Activated CD4-positive, alpha-beta T cell treated with anti-CD3 and anti-CD28 coated beads, Interleukin-2, amount 10 ng/mL, durations not matched to agents 24 days and 14 days (primary cell): Measurements from ENCODE around the gene CTNNA3. TPM values are rescaled to one million over a fixed set of nuclear protein-coding genes. Genes with fewer than 3 reads are reported as not detected.

Experiments used
- DNase-seq: peaks from one replicate; pipeline ENCODE4 v3.0.0; 2022
- H3K27ac Mint-ChIP-seq: one replicate; pipeline ENCODE4 v1.8.0; 2022; ENCODE audit warnings: mild to moderate bottlenecking, mixed read lengths
- H3K27me3 Mint-ChIP-seq: one replicate; pipeline ENCODE4 v1.8.0; 2022; ENCODE audit warnings: mixed read lengths
- H3K36me3 Mint-ChIP-seq: one replicate; pipeline ENCODE4 v1.8.0; 2022; ENCODE audit warnings: low read depth, mild to moderate bottlenecking, mixed read lengths
- H3K4me1 Mint-ChIP-seq: one replicate; pipeline ENCODE4 v1.8.0; 2021; ENCODE audit warnings: mixed read lengths
- H3K4me3 Mint-ChIP-seq: one replicate; pipeline ENCODE4 v1.8.0; 2022; ENCODE audit warnings: mild to moderate bottlenecking, moderate library complexity, mixed read lengths
- H3K9me3 Mint-ChIP-seq: one replicate; pipeline ENCODE4 v1.8.0; 2021; ENCODE audit warnings: mixed read lengths
- intact Hi-C: fragments of 100-400 bp; cut with micrococcal nuclease; formaldehyde crosslinking; loops from one replicate; pipeline ENCODE4 v1.15.1; 2023
- total RNA-seq: library from RNA; stranded (reverse); gene quantifications from 2 replicates; pipeline ENCODE4 v1.2.3, GENCODE V29; 2022

CTNNA3 gene
- total RNA-seq, 1 donor from 2014 or later, result not detected

GRCh38 chr10:66980246-66980815 lies 715.7 kb downstream of the CTNNA3 start:
- no peak for DNase-seq
- H3K27ac Mint-ChIP-seq, result no peak overlapping the region
- no peaks in the 10 kb centered on the region for H3K27me3 Mint-ChIP-seq
- no peaks in the 10 kb centered on the region for H3K36me3 Mint-ChIP-seq
- H3K9me3 Mint-ChIP-seq, result no peaks in the 10 kb centered on the region
- H3K4me3 Mint-ChIP-seq, result no peak overlapping the region
- intact Hi-C loops, result no loop called here
- H3K4me1 Mint-ChIP-seq, result peaks cover 2% of the 10 kb centered on the region

GRCh38 chr10:66964946-66965345 lies 731.0 kb downstream of the CTNNA3 start:
- H3K36me3 Mint-ChIP-seq, result no peaks in the 10 kb centered on the region
- intact Hi-C loops, result no loop called here
- no peaks in the 10 kb centered on the region for H3K27me3 Mint-ChIP-seq
- DNase-seq, result no peak
- no peak overlapping the region for H3K27ac Mint-ChIP-seq
- no peak overlapping the region for H3K4me3 Mint-ChIP-seq
- H3K9me3 Mint-ChIP-seq, result no peaks in the 10 kb centered on the region
- H3K4me1 Mint-ChIP-seq, result no peaks in the 10 kb centered on the region

GRCh38 chr10:66958466-66958865 lies 737.5 kb downstream of the CTNNA3 start:
- Mint-ChIP-seq H3K9me3 (no peaks in the 10 kb centered on the region), H3K4me3 (no peak overlapping the region), H3K4me1 (no peaks in the 10 kb centered on the region), H3K27me3 (no peaks in the 10 kb centered on the region), H3K27ac (no peak overlapping the region), H3K36me3 (no peaks in the 10 kb centered on the region)
- intact Hi-C loops, result no loop called here
- no peak for DNase-seq

- Mint-ChIP-seq H3K27ac (no peak overlapping the region), H3K27me3 (no peaks in the 10 kb centered on the region), H3K9me3 (no peaks in the 10 kb centered on the region), H3K36me3 (no peaks in the 10 kb centered on the region), H3K4me3 (no peak overlapping the region), H3K4me1 (no peaks in the 10 kb centered on the region)
- intact Hi-C loops, result no loop called here
- no peak for DNase-seq
Measured at GRCh38 chr10:66951896-66952295, 744.1 kb downstream of the CTNNA3 start.

GRCh38 chr10:66943590-66943989 lies 752.4 kb downstream of the CTNNA3 start:
- DNase-seq, result no peak
- H3K36me3 Mint-ChIP-seq, result no peaks in the 10 kb centered on the region
- no peaks in the 10 kb centered on the region for H3K4me1 Mint-ChIP-seq
- H3K9me3 Mint-ChIP-seq, result no peaks in the 10 kb centered on the region
- intact Hi-C loops, result no loop called here
- H3K27ac Mint-ChIP-seq, result no peak overlapping the region
- no peaks in the 10 kb centered on the region for H3K27me3 Mint-ChIP-seq
- H3K4me3 Mint-ChIP-seq, result no peak overlapping the region

GRCh38 chr10:66942407-66942806 lies 753.6 kb downstream of the CTNNA3 start:
- no peaks in the 10 kb centered on the region for H3K9me3 Mint-ChIP-seq
- intact Hi-C loops, result no loop called here

GRCh38 chr10:66941491-66941890 lies 754.5 kb downstream of the CTNNA3 start:
- Mint-ChIP-seq H3K36me3 (no peaks in the 10 kb centered on the region), H3K9me3 (no peaks in the 10 kb centered on the region), H3K4me3 (no peak overlapping the region), H3K27me3 (no peaks in the 10 kb centered on the region), H3K4me1 (no peaks in the 10 kb centered on the region), H3K27ac (no peak overlapping the region)
- intact Hi-C loops, result no loop called here
- no peak for DNase-seq

More at GRCh38 chr10:66942407-66942806, 753.6 kb downstream of the CTNNA3 start:
- Mint-ChIP-seq H3K4me1 (no peaks in the 10 kb centered on the region), H3K4me3 (no peak overlapping the region), H3K27me3 (no peaks in the 10 kb centered on the region), H3K36me3 (no peaks in the 10 kb centered on the region), H3K27ac (no peak overlapping the region)
- no peak for DNase-seq

GRCh38 chr10:66940965-66941364 lies 755.0 kb downstream of the CTNNA3 start:
- no peaks in the 10 kb centered on the region for H3K36me3 Mint-ChIP-seq
- H3K27ac Mint-ChIP-seq, result no peak overlapping the region
- no peaks in the 10 kb centered on the region for H3K4me1 Mint-ChIP-seq
- no peaks in the 10 kb centered on the region for H3K27me3 Mint-ChIP-seq
- intact Hi-C loops, result no loop called here
- H3K9me3 Mint-ChIP-seq, result no peaks in the 10 kb centered on the region
- no peak for DNase-seq
- no peak overlapping the region for H3K4me3 Mint-ChIP-seq

GRCh38 chr10:66934711-66935110 lies 761.3 kb downstream of the CTNNA3 start:
- intact Hi-C loops, result no loop called here
- DNase-seq, result no peak
- Mint-ChIP-seq H3K4me3 (no peak overlapping the region), H3K27ac (no peak overlapping the region), H3K27me3 (peaks cover 2% of the 10 kb centered on the region), H3K36me3 (no peaks in the 10 kb centered on the region), H3K4me1 (no peaks in the 10 kb centered on the region), H3K9me3 (no peaks in the 10 kb centered on the region)

GRCh38 chr10:66931949-66932343 lies 764.0 kb downstream of the CTNNA3 start:
- no peak for DNase-seq
- intact Hi-C loops, result no loop called here
- no peak overlapping the region for H3K27ac Mint-ChIP-seq
- H3K9me3 Mint-ChIP-seq, result no peaks in the 10 kb centered on the region
- H3K4me1 Mint-ChIP-seq, result no peaks in the 10 kb centered on the region
- H3K36me3 Mint-ChIP-seq, result no peaks in the 10 kb centered on the region
- peaks cover 27% of the 10 kb centered on the region for H3K27me3 Mint-ChIP-seq
- H3K4me3 Mint-ChIP-seq, result no peak overlapping the region

GRCh38 chr10:66931340-66931948 lies 764.6 kb downstream of the CTNNA3 start:
- Mint-ChIP-seq H3K9me3 (no peaks in the 10 kb centered on the region), H3K36me3 (no peaks in the 10 kb centered on the region), H3K27me3 (peaks cover 28% of the 10 kb centered on the region), H3K27ac (no peak overlapping the region), H3K4me3 (no peak overlapping the region), H3K4me1 (no peaks in the 10 kb centered on the region)
- peak; percentile 60 for DNase-seq
- intact Hi-C loops, result no loop called here

GRCh38 chr10:66929375-66929774 lies 766.6 kb downstream of the CTNNA3 start:
- DNase-seq, result no peak
- Mint-ChIP-seq H3K27me3 (peaks cover 38% of the 10 kb centered on the region), H3K36me3 (no peaks in the 10 kb centered on the region), H3K4me1 (peaks cover 2% of the 10 kb centered on the region), H3K4me3 (no peak overlapping the region), H3K9me3 (no peaks in the 10 kb centered on the region), H3K27ac (no peak overlapping the region)
- intact Hi-C loops, result no loop called here

GRCh38 chr10:66928776-66929175 lies 767.2 kb downstream of the CTNNA3 start:
- intact Hi-C loops, result no loop called here
- H3K4me1 Mint-ChIP-seq, result peaks cover 2% of the 10 kb centered on the region
- no peaks in the 10 kb centered on the region for H3K9me3 Mint-ChIP-seq
- no peak overlapping the region for H3K4me3 Mint-ChIP-seq
- H3K27me3 Mint-ChIP-seq, result peaks cover 38% of the 10 kb centered on the region
- H3K36me3 Mint-ChIP-seq, result no peaks in the 10 kb centered on the region
- H3K27ac Mint-ChIP-seq, result no peak overlapping the region
- no peak for DNase-seq

- DNase-seq, result no peak
- peaks cover 38% of the 10 kb centered on the region for H3K27me3 Mint-ChIP-seq
- H3K27ac Mint-ChIP-seq, result no peak overlapping the region
- no peak overlapping the region for H3K4me3 Mint-ChIP-seq
- no peaks in the 10 kb centered on the region for H3K36me3 Mint-ChIP-seq
- peaks cover 2% of the 10 kb centered on the region for H3K4me1 Mint-ChIP-seq
- no peaks in the 10 kb centered on the region for H3K9me3 Mint-ChIP-seq
- intact Hi-C loops, result no loop called here
Measured at GRCh38 chr10:66927971-66928770, 767.8 kb downstream of the CTNNA3 start.
